ENCODE measurements around the gene PRR16.

Gene PRR16

DNA sequence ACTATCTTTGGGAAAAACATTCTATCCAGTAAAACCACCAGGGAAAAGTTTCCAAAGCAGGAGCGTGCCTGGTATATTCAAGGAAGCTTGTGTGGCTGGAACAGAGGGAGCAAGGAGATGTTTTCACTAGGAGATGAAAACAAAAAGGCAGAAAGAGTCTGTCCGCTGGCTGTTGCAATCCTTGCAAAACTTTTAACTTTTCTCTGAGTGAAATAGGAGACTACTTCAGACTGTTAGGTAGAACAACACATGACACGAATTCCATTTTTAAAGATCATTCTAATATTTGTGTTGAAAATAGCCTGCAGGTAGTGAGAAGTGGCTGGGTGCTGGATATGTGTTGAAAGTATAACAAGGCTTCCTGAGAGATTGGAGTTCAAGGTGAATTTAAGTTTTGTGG is 69.5 kb downstream of the PRR16 start:
- no peaks in the 10 kb centered on the region for H3K79me1 ChIP-seq (ENCODE audit: low read length)
- DNase-seq, result no peak
- no peak overlapping the region for H3K27ac ChIP-seq (ENCODE audit: low read depth, low read length)
- no CpG with 5 or more reads among the region's 3 CpGs for WGBS (ENCODE audit: extremely low coverage, insufficient coverage, low lambda C conversion rate)
- no peak overlapping the region for H3K4me2 ChIP-seq (ENCODE audit: low read length)
- H3K9ac ChIP-seq (ENCODE audit: low read length), result no peak overlapping the region
- no peak overlapping the region for H3K4me3 ChIP-seq (ENCODE audit: low read length)
- peaks cover 2% of the 10 kb centered on the region for H3K4me1 ChIP-seq (ENCODE audit: control insufficient read depth, low read depth, low read length)
- H3K4ac ChIP-seq (ENCODE audit: low read depth, low read length), result no peak overlapping the region
- no peak overlapping the region for H4K5ac ChIP-seq (ENCODE audit: low read length)
- H2BK120ac ChIP-seq (ENCODE audit: low read depth, low read length), result peak overlapping the region; percentile 45
- H3K79me2 ChIP-seq (ENCODE audit: control insufficient read depth, insufficient read depth, low read length), result no peaks in the 10 kb centered on the region
- H2BK15ac ChIP-seq (replicated peaks; ENCODE audit: low read depth), result no peak overlapping the region
- no peak overlapping the region for H3K56ac ChIP-seq (ENCODE audit: low read length)
- H3K36me3 ChIP-seq (ENCODE audit: control insufficient read depth, insufficient read depth, low read length), result no peaks in the 10 kb centered on the region
- no peak overlapping the region for H2AK5ac ChIP-seq (ENCODE audit: low read length)
- no peaks in the 10 kb centered on the region for H3K27me3 ChIP-seq (ENCODE audit: insufficient read depth, low read length, poor library complexity)
- no peak overlapping the region for H3K18ac ChIP-seq (ENCODE audit: low read length)
- H4K8ac ChIP-seq (ENCODE audit: low read depth, low read length), result no peak overlapping the region
- H3K23ac ChIP-seq (ENCODE audit: low read length), result no peak overlapping the region
- no peak overlapping the region for H2BK5ac ChIP-seq (ENCODE audit: low read length)

DNA sequence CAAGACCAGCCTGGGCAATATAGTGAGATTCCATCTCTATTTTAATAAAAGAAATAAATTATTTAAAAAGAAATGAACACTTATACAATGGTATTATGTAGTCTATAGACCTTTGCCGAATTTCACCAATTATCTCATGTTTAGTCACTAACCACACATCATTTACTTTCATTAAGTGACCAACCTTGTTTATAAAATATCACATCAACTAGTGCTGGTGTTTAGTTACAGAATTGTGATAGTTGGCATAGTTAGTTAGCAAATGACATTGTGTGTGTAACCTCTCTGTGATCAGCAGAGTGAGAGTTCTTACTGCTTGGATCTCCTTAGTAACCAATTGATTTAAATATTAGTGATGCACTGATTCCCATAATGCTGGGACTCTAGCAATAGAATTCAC is 71.8 kb downstream of the PRR16 start:
- H3K79me2 ChIP-seq (ENCODE audit: control insufficient read depth, insufficient read depth, low read length), result no peaks in the 10 kb centered on the region
- WGBS (ENCODE audit: extremely low coverage, insufficient coverage, low lambda C conversion rate), result no CpG with 5 or more reads among the region's 1 CpG
- no peaks in the 10 kb centered on the region for H3K27me3 ChIP-seq (ENCODE audit: insufficient read depth, low read length, poor library complexity)
- no peak overlapping the region for H2BK15ac ChIP-seq (replicated peaks; ENCODE audit: low read depth)
- no peak overlapping the region for H3K27ac ChIP-seq (ENCODE audit: low read depth, low read length)
- no peak overlapping the region for H3K56ac ChIP-seq (ENCODE audit: low read length)
- no peak overlapping the region for H2AK5ac ChIP-seq (ENCODE audit: low read length)
- H3K79me1 ChIP-seq (ENCODE audit: low read length), result no peaks in the 10 kb centered on the region
- no peak for DNase-seq
- H2BK120ac ChIP-seq (ENCODE audit: low read depth, low read length), result no peak overlapping the region
- H3K36me3 ChIP-seq (ENCODE audit: control insufficient read depth, insufficient read depth, low read length), result no peaks in the 10 kb centered on the region
- H3K18ac ChIP-seq (ENCODE audit: low read length), result no peak overlapping the region
- H3K4me1 ChIP-seq (ENCODE audit: control insufficient read depth, low read depth, low read length), result peaks cover 2% of the 10 kb centered on the region
- H4K8ac ChIP-seq (ENCODE audit: low read depth, low read length), result no peak overlapping the region
- H3K9ac ChIP-seq (ENCODE audit: low read length), result no peak overlapping the region
- no peak overlapping the region for H2BK5ac ChIP-seq (ENCODE audit: low read length)
- no peak overlapping the region for H3K4ac ChIP-seq (ENCODE audit: low read depth, low read length)
- H3K4me2 ChIP-seq (ENCODE audit: low read length), result no peak overlapping the region
- no peak overlapping the region for H3K4me3 ChIP-seq (ENCODE audit: low read length)
- H3K23ac ChIP-seq (ENCODE audit: low read length), result no peak overlapping the region
- no peak overlapping the region for H4K5ac ChIP-seq (ENCODE audit: low read length)

DNA sequence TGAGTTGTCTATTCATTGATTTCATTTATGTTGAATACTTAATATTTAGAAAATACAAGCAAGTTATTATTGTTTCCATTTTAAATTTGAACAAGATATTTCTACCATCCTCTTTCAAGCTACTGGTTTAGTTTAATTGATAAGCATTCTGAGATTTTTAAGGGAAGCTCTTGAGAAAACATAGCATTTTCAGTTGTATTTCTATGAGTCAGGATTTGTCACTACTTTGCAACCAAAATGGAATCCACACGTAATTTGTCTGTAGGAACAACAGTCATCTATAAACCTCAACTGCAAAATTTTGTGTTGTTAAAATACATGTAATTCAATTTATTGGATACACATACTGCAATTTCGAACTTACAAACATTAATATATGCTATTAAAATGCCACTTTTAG is 74.0 kb downstream of the PRR16 start:
- H3K27me3 ChIP-seq (ENCODE audit: insufficient read depth, low read length, poor library complexity), result no peaks in the 10 kb centered on the region
- no peak overlapping the region for H3K56ac ChIP-seq (ENCODE audit: low read length)
- no peak overlapping the region for H2BK120ac ChIP-seq (ENCODE audit: low read depth, low read length)
- H3K18ac ChIP-seq (ENCODE audit: low read length), result no peak overlapping the region
- no peak overlapping the region for H2BK15ac ChIP-seq (replicated peaks; ENCODE audit: low read depth)
- H3K4ac ChIP-seq (ENCODE audit: low read depth, low read length), result no peak overlapping the region
- no peak overlapping the region for H2BK5ac ChIP-seq (ENCODE audit: low read length)
- no peaks in the 10 kb centered on the region for H3K4me1 ChIP-seq (ENCODE audit: control insufficient read depth, low read depth, low read length)
- no peaks in the 10 kb centered on the region for H3K79me2 ChIP-seq (ENCODE audit: control insufficient read depth, insufficient read depth, low read length)
- no peak overlapping the region for H3K4me3 ChIP-seq (ENCODE audit: low read length)
- H4K8ac ChIP-seq (ENCODE audit: low read depth, low read length), result no peak overlapping the region
- H3K23ac ChIP-seq (ENCODE audit: low read length), result no peak overlapping the region
- no peaks in the 10 kb centered on the region for H3K36me3 ChIP-seq (ENCODE audit: control insufficient read depth, insufficient read depth, low read length)
- no peaks in the 10 kb centered on the region for H3K79me1 ChIP-seq (ENCODE audit: low read length)
- DNase-seq, result no peak
- H3K9ac ChIP-seq (ENCODE audit: low read length), result no peak overlapping the region
- no peak overlapping the region for H3K4me2 ChIP-seq (ENCODE audit: low read length)
- no peak overlapping the region for H2AK5ac ChIP-seq (ENCODE audit: low read length)
- no CpG with 5 or more reads among the region's 2 CpGs for WGBS (ENCODE audit: extremely low coverage, insufficient coverage, low lambda C conversion rate)
- H4K5ac ChIP-seq (ENCODE audit: low read length), result no peak overlapping the region
- H3K27ac ChIP-seq (ENCODE audit: low read depth, low read length), result no peak overlapping the region

DNA sequence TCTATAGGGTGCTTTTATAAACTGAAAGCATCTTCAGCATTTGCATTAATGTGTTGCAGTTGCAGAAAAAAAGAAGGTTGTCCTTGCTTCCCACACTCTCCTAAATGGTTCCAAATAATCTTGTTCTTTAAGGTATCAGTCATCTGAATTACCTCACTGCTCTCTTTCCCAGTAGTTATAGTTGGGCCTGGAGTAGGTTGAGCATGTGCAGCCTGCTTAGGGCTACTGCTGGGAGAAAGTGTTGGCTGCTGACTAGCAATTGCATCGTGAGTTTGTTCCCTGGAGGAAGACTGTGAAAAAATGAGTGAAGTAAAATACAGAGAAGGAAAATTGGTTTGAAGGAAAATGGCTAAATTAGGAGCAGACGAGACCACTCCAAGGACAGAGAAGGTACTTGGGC is 74.5 kb downstream of the PRR16 start:
- Histone ChIP-seq H3K27me3 (ENCODE audit: insufficient read depth, low read length, poor library complexity) (no peaks in the 10 kb centered on the region), H3K36me3 (ENCODE audit: control insufficient read depth, insufficient read depth, low read length) (no peaks in the 10 kb centered on the region), H4K8ac (ENCODE audit: low read depth, low read length) (no peak overlapping the region), H2BK120ac (ENCODE audit: low read depth, low read length) (no peak overlapping the region), H3K27ac (ENCODE audit: low read depth, low read length) (no peak overlapping the region), H4K5ac (ENCODE audit: low read length) (no peak overlapping the region), H3K56ac (ENCODE audit: low read length) (no peak overlapping the region), H3K9ac (ENCODE audit: low read length) (no peak overlapping the region), H3K4me2 (ENCODE audit: low read length) (no peak overlapping the region), H3K23ac (ENCODE audit: low read length) (no peak overlapping the region), H3K79me2 (ENCODE audit: control insufficient read depth, insufficient read depth, low read length) (no peaks in the 10 kb centered on the region), H3K4ac (ENCODE audit: low read depth, low read length) (no peak overlapping the region), H3K18ac (ENCODE audit: low read length) (no peak overlapping the region), H3K4me1 (ENCODE audit: control insufficient read depth, low read depth, low read length) (no peaks in the 10 kb centered on the region), H2BK5ac (ENCODE audit: low read length) (no peak overlapping the region), H3K4me3 (ENCODE audit: low read length) (no peak overlapping the region), H2BK15ac (replicated peaks; ENCODE audit: low read depth) (no peak overlapping the region), H3K79me1 (ENCODE audit: low read length) (no peaks in the 10 kb centered on the region), H2AK5ac (ENCODE audit: low read length) (no peak overlapping the region)
- DNase-seq, result peak; percentile 35
- WGBS (ENCODE audit: extremely low coverage, insufficient coverage, low lambda C conversion rate), result no CpG with 5 or more reads among the region's 2 CpGs

DNA sequence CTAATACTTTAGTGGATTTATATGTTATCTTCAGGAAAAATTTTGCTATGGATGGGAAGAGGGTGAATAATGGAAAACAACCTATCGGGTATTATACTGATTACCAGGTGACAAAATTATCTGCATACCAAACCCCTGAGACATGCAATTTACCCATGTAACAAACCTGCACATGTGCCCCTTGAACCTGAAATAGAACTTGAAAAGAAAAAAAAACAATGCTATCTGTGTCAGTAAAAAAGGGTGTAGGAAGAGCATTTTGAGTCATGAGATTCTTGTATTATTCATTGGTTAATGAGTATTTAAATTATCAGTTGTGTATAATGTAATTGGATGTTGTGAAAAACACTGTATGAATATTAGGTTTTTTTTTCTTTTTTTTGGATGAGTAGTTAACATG is 75.4 kb downstream of the PRR16 start:
- H3K4me3 ChIP-seq (ENCODE audit: low read length), result no peak overlapping the region
- H3K4me1 ChIP-seq (ENCODE audit: control insufficient read depth, low read depth, low read length), result no peaks in the 10 kb centered on the region
- no peak overlapping the region for H3K4me2 ChIP-seq (ENCODE audit: low read length)
- no peak overlapping the region for H2AK5ac ChIP-seq (ENCODE audit: low read length)
- no peak overlapping the region for H2BK15ac ChIP-seq (replicated peaks; ENCODE audit: low read depth)
- no peak overlapping the region for H3K23ac ChIP-seq (ENCODE audit: low read length)
- H4K8ac ChIP-seq (ENCODE audit: low read depth, low read length), result no peak overlapping the region
- H2BK120ac ChIP-seq (ENCODE audit: low read depth, low read length), result no peak overlapping the region
- no peaks in the 10 kb centered on the region for H3K36me3 ChIP-seq (ENCODE audit: control insufficient read depth, insufficient read depth, low read length)
- no peak overlapping the region for H3K9ac ChIP-seq (ENCODE audit: low read length)
- no peak overlapping the region for H3K18ac ChIP-seq (ENCODE audit: low read length)
- no peak overlapping the region for H3K27ac ChIP-seq (ENCODE audit: low read depth, low read length)
- no peaks in the 10 kb centered on the region for H3K79me2 ChIP-seq (ENCODE audit: control insufficient read depth, insufficient read depth, low read length)
- no peaks in the 10 kb centered on the region for H3K79me1 ChIP-seq (ENCODE audit: low read length)
- WGBS (ENCODE audit: extremely low coverage, insufficient coverage, low lambda C conversion rate), result no CpG with 5 or more reads among the region's 1 CpG
- no peak overlapping the region for H3K56ac ChIP-seq (ENCODE audit: low read length)
- peak; percentile 38 for DNase-seq
- H3K27me3 ChIP-seq (ENCODE audit: insufficient read depth, low read length, poor library complexity), result no peaks in the 10 kb centered on the region
- H3K4ac ChIP-seq (ENCODE audit: low read depth, low read length), result no peak overlapping the region
- no peak overlapping the region for H4K5ac ChIP-seq (ENCODE audit: low read length)
- H2BK5ac ChIP-seq (ENCODE audit: low read length), result no peak overlapping the region

DNA sequence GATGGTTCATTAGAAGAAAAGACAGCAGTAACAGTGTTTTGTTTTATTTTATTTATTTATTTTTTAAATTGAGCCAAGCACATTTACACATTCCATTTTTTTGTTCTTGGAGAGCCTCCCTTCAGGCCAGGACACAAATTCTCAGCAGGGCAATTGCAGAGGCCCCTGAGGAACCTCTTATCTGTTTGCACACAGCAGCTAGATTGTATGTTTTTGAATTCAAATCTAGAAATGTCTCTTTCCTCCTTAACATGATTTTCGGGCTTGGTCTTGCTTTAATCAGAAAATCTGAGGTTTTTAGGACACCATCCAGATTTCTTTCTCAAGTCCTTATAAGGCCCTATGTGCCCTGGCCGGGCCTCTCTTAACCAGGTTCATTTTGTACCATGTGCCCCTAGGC is 76.0 kb downstream of the PRR16 start:
- H3K18ac ChIP-seq (ENCODE audit: low read length), result no peak overlapping the region
- no peak overlapping the region for H3K56ac ChIP-seq (ENCODE audit: low read length)
- no peak overlapping the region for H4K8ac ChIP-seq (ENCODE audit: low read depth, low read length)
- H4K5ac ChIP-seq (ENCODE audit: low read length), result no peak overlapping the region
- H2BK5ac ChIP-seq (ENCODE audit: low read length), result no peak overlapping the region
- H3K4me1 ChIP-seq (ENCODE audit: control insufficient read depth, low read depth, low read length), result no peaks in the 10 kb centered on the region
- no peak overlapping the region for H2BK120ac ChIP-seq (ENCODE audit: low read depth, low read length)
- no peaks in the 10 kb centered on the region for H3K79me1 ChIP-seq (ENCODE audit: low read length)
- H2AK5ac ChIP-seq (ENCODE audit: low read length), result no peak overlapping the region
- H3K4ac ChIP-seq (ENCODE audit: low read depth, low read length), result no peak overlapping the region
- no peak overlapping the region for H2BK15ac ChIP-seq (replicated peaks; ENCODE audit: low read depth)
- H3K27me3 ChIP-seq (ENCODE audit: insufficient read depth, low read length, poor library complexity), result no peaks in the 10 kb centered on the region
- H3K27ac ChIP-seq (ENCODE audit: low read depth, low read length), result no peak overlapping the region
- DNase-seq, result no peak
- H3K4me3 ChIP-seq (ENCODE audit: low read length), result no peak overlapping the region
- no peak overlapping the region for H3K23ac ChIP-seq (ENCODE audit: low read length)
- no peak overlapping the region for H3K4me2 ChIP-seq (ENCODE audit: low read length)
- H3K36me3 ChIP-seq (ENCODE audit: control insufficient read depth, insufficient read depth, low read length), result no peaks in the 10 kb centered on the region
- no CpG with 5 or more reads among the region's 2 CpGs for WGBS (ENCODE audit: extremely low coverage, insufficient coverage, low lambda C conversion rate)
- H3K79me2 ChIP-seq (ENCODE audit: control insufficient read depth, insufficient read depth, low read length), result no peaks in the 10 kb centered on the region
- H3K9ac ChIP-seq (ENCODE audit: low read length), result no peak overlapping the region

Data from mesendoderm (in vitro differentiated cells).